Fibroblast of skin of right quadriceps (primary cell): ENCODE data around the gene FIBIN.

Source experiments
- DNase-seq: peaks from one replicate; pipeline ENCODE4 v3.0.0-alpha.2; 2013

The FIBIN gene

DNA sequence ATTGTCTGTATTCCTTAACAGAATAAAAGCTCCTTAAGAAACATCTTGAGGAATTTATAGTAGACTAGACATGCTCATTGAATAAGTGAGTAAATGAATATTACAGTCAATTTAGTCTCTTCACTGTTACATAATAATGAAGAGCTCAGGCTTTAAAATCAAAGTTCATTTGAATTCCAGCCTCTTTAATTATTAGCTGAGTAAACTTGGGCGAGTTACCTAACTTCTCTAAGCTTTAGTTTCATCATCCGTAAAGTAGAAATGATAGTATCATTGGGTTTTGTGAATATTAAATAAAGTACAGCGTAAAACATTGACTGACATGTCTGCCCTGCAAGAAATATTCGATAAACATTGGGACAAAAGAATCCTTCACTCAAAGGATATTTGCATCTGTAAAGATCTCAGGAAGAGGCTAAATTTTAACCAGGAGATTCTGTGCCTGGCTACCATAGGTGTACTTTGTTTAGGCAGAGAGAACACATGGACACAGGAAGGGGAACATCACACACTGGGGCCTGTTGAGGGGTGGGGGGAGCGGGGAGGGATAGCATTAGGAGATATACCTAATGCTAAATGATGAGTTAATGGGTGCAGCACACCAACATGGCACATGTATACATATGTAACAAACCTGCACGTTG is 31.5 kb downstream of the FIBIN start:
- no peak for DNase-seq

- no peak for DNase-seq
Measured at GRCh38 chr11:27025957-27026733, 32.2 kb downstream of the FIBIN start.

DNA sequence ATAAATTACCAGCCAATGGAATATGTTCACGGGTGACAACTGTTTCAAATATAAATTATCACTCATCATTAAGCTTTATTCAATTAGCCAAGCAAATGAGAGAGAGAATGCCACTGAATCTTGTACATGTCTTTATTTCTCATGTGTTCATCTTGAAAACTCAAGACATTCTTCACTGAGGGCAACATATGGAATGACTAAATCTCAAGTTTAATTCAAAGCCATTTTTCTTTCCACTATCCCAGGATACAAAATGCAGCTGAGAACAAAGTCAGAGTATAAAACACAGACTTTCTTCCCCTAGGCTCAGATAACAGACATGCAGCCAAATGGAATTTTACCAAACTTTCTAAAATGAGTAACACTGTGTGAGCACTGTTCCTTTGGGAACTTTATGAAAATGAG is 34.7 kb downstream of the FIBIN start:
- DNase-seq = peak; percentile 52

DNA sequence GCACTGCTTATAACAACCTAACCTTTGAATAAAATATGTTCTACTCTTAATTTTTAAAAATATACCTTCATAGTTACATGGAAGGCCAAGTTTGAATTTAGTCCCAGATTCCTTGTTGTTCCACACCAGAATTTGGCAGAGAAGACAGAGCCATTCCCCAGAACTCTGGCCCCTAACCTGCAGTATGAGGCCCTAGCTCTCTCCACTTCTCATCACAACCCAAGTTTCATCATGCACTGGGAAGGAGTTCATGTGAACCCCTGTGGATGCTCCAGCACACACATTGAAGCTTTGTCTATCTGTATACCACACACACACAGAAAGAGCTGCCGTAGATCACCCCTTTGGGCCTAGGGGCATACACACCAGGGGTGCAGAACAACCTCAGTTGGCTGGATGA is 36.1 kb downstream of the FIBIN start:
- no peak for DNase-seq

DNA sequence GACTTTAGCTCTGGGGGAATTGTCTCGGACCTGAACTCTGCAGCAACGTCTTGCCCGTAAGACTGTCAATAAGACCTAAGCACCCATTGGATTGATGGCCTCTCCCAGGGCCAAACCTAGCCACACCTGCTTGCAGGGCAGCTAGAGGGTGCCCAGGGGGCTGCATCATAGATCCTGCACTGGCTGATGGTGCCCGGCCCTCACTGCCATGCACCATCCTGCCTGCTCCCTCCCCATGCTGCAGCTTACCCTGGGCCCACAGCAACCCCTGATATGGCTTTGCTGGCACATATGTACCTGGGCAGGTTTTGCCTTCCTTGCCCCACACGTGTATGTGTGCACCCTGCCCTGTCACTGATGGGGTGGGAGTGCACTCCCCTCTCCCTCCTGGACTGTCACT is 37.8 kb downstream of the FIBIN start:
- no peak for DNase-seq

GRCh38 chr11:27039873-27040272 is 46.0 kb downstream of the FIBIN start:
- DNase-seq = no peak

DNA sequence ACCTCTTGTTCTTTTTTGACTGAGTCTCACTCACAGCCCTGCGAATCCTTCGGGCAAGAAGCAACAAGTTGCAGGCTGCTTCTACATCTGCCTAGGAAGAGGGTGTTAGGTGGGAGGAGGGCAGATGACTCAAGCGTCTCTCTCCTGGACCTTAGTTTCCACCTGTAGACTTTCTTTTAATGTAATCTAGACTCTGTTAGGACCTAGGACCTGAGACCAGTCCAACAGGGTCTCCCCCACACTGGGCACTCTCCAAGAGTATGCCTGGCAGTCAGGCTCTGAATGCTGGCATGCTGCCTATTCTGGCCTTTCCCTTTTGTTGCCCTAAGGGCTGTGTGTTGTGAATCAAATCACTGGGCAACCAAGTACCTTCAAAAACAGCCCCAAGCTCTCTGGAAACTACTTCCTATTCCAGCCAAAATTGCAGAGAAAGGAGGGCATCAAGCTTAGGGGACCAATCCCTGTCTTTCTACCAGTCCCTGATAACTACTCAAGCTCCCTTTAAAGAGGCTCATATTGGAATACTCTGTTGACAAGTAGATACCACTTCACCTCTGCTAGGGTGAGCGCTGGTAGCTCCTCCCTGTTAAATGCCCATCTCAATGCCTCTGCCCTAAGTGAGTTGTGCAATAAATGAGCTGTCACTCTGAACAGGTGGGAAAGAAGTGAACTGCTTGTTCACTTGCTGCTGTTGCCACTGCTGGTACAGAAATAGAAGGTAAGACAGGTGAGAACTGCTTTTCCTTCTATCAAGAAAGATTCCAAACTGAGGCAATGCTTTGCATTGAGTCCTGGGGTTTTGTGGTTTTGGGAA is 46.6 kb downstream of the FIBIN start, which contains the start of gene BBOX1:
Gene BBOX1, plus strand, starts transcription at position 514 of the 814 bp plus-strand sequence. CDS start 14,616 bp downstream, outside the sequence.
- DNase-seq = no peak

- DNase-seq = no peak
Measured at GRCh38 chr11:27041141-27041899, 47.4 kb downstream of the FIBIN start.
